ENCODE results near the gene ARFGEF3.

Gene ARFGEF3

DNA sequence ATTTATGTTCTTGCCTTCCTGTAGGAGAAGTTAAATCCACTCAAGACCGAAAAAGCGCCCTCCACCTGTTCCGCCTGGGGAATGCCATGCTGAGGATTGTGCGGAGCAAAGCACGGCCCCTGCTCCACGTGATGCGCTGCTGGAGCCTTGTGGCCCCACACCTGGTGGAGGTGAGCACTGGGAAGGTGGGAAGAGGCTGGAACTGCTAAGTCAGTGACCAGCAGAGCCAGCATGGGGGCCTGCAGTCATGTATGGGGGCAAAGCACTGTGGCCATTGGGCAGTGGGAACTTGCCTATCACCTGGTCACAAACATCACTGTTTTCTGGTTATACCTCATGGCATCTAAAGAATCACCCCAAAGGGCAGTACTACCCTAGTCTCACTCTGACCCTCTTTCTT, 135.0 kb downstream of the ARFGEF3 start:
- H3K9me3 ChIP-seq (ENCODE audit: control insufficient read depth, insufficient read depth, low read depth, low read length): no peaks in the 10 kb centered on the region
- peaks cover 6 to 72% of the 10 kb centered on the region in 2 experiments for H3K36me3 ChIP-seq (ENCODE audit: control insufficient read depth in 2 of 2, insufficient read depth in 1 of 2, low read length in 2 of 2)
- no peak for TF ChIP-seq ZNF10 (tag by site-specific recombination; IDR thresholded peaks at IDR 0.05)
- TF ChIP-seq ZNF549 (tag by site-specific recombination; IDR thresholded peaks at IDR 0.05): no peak
- TF ChIP-seq, protein P1, sequence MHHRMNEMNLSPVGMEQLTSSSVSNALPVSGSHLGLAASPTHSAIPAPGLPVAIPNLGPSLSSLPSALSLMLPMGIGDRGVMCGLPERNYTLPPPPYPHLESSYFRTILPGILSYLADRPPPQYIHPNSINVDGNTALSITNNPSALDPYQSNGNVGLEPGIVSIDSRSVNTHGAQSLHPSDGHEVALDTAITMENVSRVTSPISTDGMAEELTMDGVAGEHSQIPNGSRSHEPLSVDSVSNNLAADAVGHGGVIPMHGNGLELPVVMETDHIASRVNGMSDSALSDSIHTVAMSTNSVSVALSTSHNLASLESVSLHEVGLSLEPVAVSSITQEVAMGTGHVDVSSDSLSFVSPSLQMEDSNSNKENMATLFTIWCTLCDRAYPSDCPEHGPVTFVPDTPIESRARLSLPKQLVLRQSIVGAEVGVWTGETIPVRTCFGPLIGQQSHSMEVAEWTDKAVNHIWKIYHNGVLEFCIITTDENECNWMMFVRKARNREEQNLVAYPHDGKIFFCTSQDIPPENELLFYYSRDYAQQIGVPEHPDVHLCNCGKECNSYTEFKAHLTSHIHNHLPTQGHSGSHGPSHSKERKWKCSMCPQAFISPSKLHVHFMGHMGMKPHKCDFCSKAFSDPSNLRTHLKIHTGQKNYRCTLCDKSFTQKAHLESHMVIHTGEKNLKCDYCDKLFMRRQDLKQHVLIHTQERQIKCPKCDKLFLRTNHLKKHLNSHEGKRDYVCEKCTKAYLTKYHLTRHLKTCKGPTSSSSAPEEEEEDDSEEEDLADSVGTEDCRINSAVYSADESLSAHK (tag by site-specific recombination; IDR thresholded peaks at IDR 0.05): no peak
- no peak for TF ChIP-seq MZF1 (tag by site-specific recombination; IDR thresholded peaks at IDR 0.05; ENCODE audit: borderline replicate concordance)
- TF ChIP-seq ZBTB48 (tag by site-specific recombination; IDR thresholded peaks at IDR 0.05): no peak
- TF ChIP-seq, protein P2, sequence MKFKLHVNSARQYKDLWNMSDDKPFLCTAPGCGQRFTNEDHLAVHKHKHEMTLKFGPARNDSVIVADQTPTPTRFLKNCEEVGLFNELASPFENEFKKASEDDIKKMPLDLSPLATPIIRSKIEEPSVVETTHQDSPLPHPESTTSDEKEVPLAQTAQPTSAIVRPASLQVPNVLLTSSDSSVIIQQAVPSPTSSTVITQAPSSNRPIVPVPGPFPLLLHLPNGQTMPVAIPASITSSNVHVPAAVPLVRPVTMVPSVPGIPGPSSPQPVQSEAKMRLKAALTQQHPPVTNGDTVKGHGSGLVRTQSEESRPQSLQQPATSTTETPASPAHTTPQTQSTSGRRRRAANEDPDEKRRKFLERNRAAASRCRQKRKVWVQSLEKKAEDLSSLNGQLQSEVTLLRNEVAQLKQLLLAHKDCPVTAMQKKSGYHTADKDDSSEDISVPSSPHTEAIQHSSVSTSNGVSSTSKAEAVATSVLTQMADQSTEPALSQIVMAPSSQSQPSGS (tag by site-specific recombination; IDR thresholded peaks at IDR 0.05; ENCODE audit: low read depth): no peak
- TF ChIP-seq TRIM28 (IDR thresholded peaks at IDR 0.05; ENCODE audit: borderline replicate concordance, low read length): no peak
- ChIA-PET CTCF (interaction anchor here (1.7 kb wide), 1 partner anchor 9 kb away, joined by 7 read pairs; no protein-coding TSS in a partner anchor), POLR2A (no interaction called here)
- H3K4me3 ChIP-seq (ENCODE audit: low read depth, low read length): no peak overlapping the region
- no peaks in the 10 kb centered on the region for H3K4me1 ChIP-seq (ENCODE audit: control insufficient read depth, insufficient read depth, low read length)
- no peak overlapping the region for H3K27ac ChIP-seq (ENCODE audit: extremely low read depth, low read depth, low read length)

DNA sequence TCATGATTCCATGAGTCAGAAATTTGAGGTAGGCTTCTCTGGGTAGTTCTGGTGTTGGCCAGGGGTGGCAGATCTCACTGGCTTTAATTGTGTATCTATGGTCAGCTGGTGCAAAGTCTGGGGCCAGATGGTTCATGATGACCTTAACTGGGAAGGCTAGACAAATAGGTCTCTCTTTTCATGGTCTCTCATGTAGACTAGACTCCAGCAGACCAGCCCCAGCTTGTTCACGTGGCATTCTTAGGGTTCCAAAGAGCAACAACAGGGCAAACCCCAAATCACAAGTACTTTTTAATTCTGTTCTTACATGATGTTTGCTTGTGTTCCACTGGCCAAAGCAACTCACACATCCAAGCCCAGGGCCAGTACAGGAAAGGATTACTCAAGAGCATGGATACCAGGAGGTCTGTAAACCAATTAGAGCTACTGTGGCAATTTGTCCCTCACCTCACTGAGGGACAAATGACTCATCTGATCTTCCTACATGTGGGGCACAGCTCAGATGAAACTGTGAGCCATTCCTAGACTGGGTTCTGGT, 136.1 kb downstream of the ARFGEF3 start:
- Histone ChIP-seq H3K36me3 (ENCODE audit: control insufficient read depth in 2 of 2, insufficient read depth in 1 of 2, low read length in 2 of 2) (peaks cover 10 to 62% of the 10 kb centered on the region in 2 experiments), H3K4me1 (ENCODE audit: control insufficient read depth, insufficient read depth, low read length) (no peaks in the 10 kb centered on the region), H3K9me3 (ENCODE audit: control insufficient read depth, insufficient read depth, low read depth, low read length) (no peaks in the 10 kb centered on the region), H3K4me3 (ENCODE audit: low read depth, low read length) (no peak overlapping the region), H3K27ac (ENCODE audit: extremely low read depth, low read depth, low read length) (no peak overlapping the region)
- TF ChIP-seq FEZF1 (tag by site-specific recombination; IDR thresholded peaks at IDR 0.05) (no peak), ZNF223 (tag by site-specific recombination; IDR thresholded peaks at IDR 0.05) (no peak), ZFP37 (tag by site-specific recombination; IDR thresholded peaks at IDR 0.05) (no peak), ZNF548 (tag by site-specific recombination; IDR thresholded peaks at IDR 0.05) (no peak), ZBTB8A (tag by site-specific recombination; IDR thresholded peaks at IDR 0.05) (no peak), ZNF175 (tag by site-specific recombination; IDR thresholded peaks at IDR 0.05) (no peak), OVOL3 (tag by site-specific recombination; IDR thresholded peaks at IDR 0.05) (no peak)
- POLR2A ChIA-PET: no interaction called here
- CTCF ChIA-PET: interaction anchor here (1.2 to 1.7 kb wide), 2 partner anchors 10 to 211 kb away, joined by 4 to 7 read pairs; no protein-coding TSS in a partner anchor

DNA sequence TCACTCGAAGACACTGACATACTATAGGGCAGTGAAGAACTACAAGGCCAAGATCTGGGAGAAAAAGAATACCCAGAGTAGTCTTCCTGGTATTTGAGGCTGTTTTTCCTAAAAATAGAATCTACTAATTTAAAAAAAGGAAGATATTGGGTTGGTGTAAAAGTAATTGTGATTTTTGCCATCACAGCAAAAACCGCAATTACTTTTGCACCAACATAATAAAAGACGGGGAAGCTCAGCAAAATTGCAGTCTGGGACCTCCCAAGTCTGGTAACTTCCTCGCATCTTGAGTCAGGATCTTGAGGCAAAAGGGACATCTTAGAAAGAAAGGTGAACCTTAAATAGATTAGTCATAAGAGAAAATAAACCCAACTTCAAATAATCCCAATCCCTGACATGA, 138.7 kb downstream of the ARFGEF3 start:
- no peak overlapping the region for H3K4me3 ChIP-seq (ENCODE audit: low read depth, low read length)
- no peak overlapping the region for H3K27ac ChIP-seq (ENCODE audit: extremely low read depth, low read depth, low read length)
- H3K9me3 ChIP-seq (ENCODE audit: control insufficient read depth, insufficient read depth, low read depth, low read length): no peaks in the 10 kb centered on the region
- no peaks in the 10 kb centered on the region for H3K4me1 ChIP-seq (ENCODE audit: control insufficient read depth, insufficient read depth, low read length)
- peaks cover 10 to 45% of the 10 kb centered on the region in 2 experiments for H3K36me3 ChIP-seq (ENCODE audit: control insufficient read depth in 2 of 2, insufficient read depth in 1 of 2, low read length in 2 of 2)
- CTCF ChIA-PET: no interaction called here
- POLR2A ChIA-PET: no interaction called here
- no peak for TF ChIP-seq ZBTB20 (tag by site-specific recombination; IDR thresholded peaks at IDR 0.05)
- TF ChIP-seq ZBTB17 (tag by site-specific recombination; IDR thresholded peaks at IDR 0.05): no peak
- no peak for TF ChIP-seq ZNF433 (tag by site-specific recombination; IDR thresholded peaks at IDR 0.05; ENCODE audit: low read depth)
